Parathyroid adenoma (tissue), 2 donors: Measurements from ENCODE around the gene KLF2.

Source experiments
- H2AFZ ChIP-seq: fragments of 300-600 bp; sonication (generic); one replicate; pipeline ENCODE4 v1.7.0; 2017; ENCODE audit warnings: antibody characterized with exemption, mild to moderate bottlenecking
- H3K27ac ChIP-seq: fragments of 300-600 bp; sonication (generic); one replicate; pipeline ENCODE4 v1.7.0; 2017
- H3K27me3 ChIP-seq: fragments of 300-600 bp; sonication (generic); one replicate; pipeline ENCODE4 v1.7.0; 2017; ENCODE audit warnings: low read length; ENCODE audit not compliant: control insufficient read depth, insufficient read depth
- H3K36me3 ChIP-seq: fragments of 300-600 bp; sonication (generic); one replicate; pipeline ENCODE4 v1.7.0; 2017; ENCODE audit warnings: low read length; ENCODE audit not compliant: control insufficient read depth, insufficient read depth
- H3K4me1 ChIP-seq: fragments of 300-600 bp; sonication (generic); one replicate; pipeline ENCODE4 v1.7.0; 2017; ENCODE audit warnings: control low read depth
- H3K4me2 ChIP-seq: fragments of 300-600 bp; sonication (generic); one replicate; pipeline ENCODE4 v1.7.0; 2017; ENCODE audit warnings: low read length
- H3K4me3 ChIP-seq: fragments of 300-600 bp; sonication (generic); one replicate; pipeline ENCODE4 v1.7.0; 2017; ENCODE audit warnings: low read depth, low read length
- H3K79me2 ChIP-seq: fragments of 300-600 bp; sonication (generic); one replicate; pipeline ENCODE4 v1.7.0; 2017; ENCODE audit warnings: control low read depth
- H3K9ac ChIP-seq: fragments of 300-600 bp; sonication (generic); one replicate; pipeline ENCODE4 v1.7.0; 2017; ENCODE audit warnings: mild to moderate bottlenecking
- H3K9me3 ChIP-seq: fragments of 300-600 bp; sonication (generic); one replicate; pipeline ENCODE4 v1.7.0; 2017; ENCODE audit warnings: low read length; ENCODE audit not compliant: control insufficient read depth
- TF ChIP-seq, protein P1 (sequence below): fragments of 300-600 bp; sonication (generic); IDR thresholded peaks from one replicate; pipeline ENCODE4 v1.7.0; 2017; ENCODE audit warnings: antibody characterized with exemption, mild to moderate bottlenecking
- donor health status: primary hyperparathyroidism.

Gene KLF2

DNA sequence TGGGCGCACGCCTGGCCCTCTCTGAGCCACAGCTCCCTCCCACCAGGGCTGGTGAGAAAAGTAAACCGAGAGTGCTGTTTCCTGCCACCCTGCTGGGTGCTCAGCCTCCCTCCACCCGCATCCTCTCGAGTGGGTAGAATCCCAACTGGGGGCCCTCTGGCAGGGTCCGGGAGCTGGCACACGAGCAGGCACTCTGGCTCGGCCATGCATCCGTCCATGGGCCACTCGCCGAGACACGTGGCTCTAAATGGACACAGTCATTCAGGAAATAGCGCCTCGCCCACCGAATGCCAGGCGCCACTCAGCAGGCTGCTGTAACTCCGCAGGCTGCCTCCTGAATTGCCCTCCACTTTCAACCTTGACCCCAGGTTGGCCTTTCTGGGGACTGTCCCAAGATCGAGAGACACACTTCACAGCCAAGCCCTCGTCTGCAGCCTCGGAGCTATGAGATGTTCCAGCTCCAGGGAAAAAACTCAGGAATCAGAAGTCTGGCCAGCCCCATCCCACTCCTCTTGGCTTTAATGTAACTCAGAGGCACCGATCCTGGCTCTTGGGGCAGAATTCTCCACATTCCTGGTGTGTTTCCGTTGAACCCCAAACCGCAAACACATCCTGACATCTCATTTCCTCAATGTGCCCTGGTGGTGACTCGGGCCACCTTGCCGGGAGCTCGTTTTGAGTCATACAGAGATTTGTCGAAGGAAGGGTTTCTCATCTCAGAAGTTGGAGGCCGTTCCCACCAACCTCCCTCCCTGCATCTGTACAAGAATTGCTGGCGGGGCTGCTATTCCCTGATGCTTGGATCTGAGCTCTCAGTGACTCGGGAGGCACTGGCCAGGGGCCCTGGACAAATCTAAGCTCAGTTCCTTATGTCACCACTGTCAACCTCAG lies 14.1 kb downstream of the KLF2 start:
- Histone ChIP-seq H3K79me2 (no peaks in the 10 kb centered on the region), H2AFZ (no peak overlapping the region), H3K27ac (no peak overlapping the region), H3K4me1 (no peaks in the 10 kb centered on the region), H3K4me2 (no peak overlapping the region), H3K36me3 (no peaks in the 10 kb centered on the region), H3K27me3 (no peaks in the 10 kb centered on the region), H3K4me3 (no peak overlapping the region), H3K9ac (no peak overlapping the region), H3K9me3 (no peaks in the 10 kb centered on the region)
- TF ChIP-seq, protein P1, sequence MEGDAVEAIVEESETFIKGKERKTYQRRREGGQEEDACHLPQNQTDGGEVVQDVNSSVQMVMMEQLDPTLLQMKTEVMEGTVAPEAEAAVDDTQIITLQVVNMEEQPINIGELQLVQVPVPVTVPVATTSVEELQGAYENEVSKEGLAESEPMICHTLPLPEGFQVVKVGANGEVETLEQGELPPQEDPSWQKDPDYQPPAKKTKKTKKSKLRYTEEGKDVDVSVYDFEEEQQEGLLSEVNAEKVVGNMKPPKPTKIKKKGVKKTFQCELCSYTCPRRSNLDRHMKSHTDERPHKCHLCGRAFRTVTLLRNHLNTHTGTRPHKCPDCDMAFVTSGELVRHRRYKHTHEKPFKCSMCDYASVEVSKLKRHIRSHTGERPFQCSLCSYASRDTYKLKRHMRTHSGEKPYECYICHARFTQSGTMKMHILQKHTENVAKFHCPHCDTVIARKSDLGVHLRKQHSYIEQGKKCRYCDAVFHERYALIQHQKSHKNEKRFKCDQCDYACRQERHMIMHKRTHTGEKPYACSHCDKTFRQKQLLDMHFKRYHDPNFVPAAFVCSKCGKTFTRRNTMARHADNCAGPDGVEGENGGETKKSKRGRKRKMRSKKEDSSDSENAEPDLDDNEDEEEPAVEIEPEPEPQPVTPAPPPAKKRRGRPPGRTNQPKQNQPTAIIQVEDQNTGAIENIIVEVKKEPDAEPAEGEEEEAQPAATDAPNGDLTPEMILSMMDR: no peak

DNA sequence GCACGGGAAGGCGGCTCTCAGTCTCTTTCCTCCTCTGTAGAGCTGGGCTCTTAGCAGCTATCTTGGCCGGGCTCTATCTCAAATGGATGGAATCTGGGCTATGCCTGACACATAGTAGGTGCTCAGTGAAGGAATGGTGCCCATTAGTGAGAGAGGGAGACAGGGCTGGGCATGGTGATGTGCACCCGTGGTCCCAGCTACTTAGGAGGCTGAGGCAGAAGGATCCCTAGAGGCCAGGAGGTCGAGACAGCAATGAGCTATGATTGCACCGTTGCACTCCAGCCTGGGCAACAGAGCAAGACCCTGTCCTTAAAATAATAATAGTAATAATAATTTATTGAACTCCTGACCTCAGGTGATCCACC lies 14.7 kb downstream of the KLF2 start:
- no peak overlapping the region for H3K4me3 ChIP-seq
- H3K27ac ChIP-seq: no peak overlapping the region

DNA sequence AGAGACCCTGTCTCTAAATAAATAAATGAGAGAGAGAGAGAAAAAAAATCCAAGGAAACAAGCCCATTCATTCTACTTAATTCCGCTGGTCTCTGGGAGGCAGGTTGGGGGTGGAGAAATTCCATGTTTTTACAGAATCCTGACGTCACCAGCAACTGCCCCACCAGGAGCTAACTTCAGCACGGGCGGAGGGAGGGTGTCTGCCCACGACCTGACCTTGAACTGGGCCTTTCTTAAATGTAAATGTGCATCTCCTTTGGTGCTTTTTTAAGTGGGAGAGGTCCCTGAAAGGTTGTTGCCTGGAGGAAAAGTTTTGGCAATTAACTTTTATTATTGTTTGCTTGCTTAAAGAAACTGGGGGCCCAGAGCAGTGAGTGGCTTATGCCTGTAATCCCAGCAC lies 15.5 kb downstream of the KLF2 start:
- Histone ChIP-seq H3K27me3 (no peaks in the 10 kb centered on the region), H3K9me3 (no peaks in the 10 kb centered on the region), H3K4me1 (no peaks in the 10 kb centered on the region), H3K36me3 (no peaks in the 10 kb centered on the region), H3K4me3 (no peak overlapping the region), H3K4me2 (no peak overlapping the region), H3K27ac (no peak overlapping the region), H3K9ac (no peak overlapping the region), H3K79me2 (no peaks in the 10 kb centered on the region), H2AFZ (no peak overlapping the region)
- TF ChIP-seq, protein P1: no peak

More for the DNA sequence above, 14.7 kb downstream of the KLF2 start:
- H3K9me3 ChIP-seq: no peaks in the 10 kb centered on the region
- H3K36me3 ChIP-seq: no peaks in the 10 kb centered on the region
- TF ChIP-seq, protein P1: no peak
- no peak overlapping the region for H3K4me2 ChIP-seq
- H3K4me1 ChIP-seq: no peaks in the 10 kb centered on the region
- H3K27me3 ChIP-seq: no peaks in the 10 kb centered on the region
- H2AFZ ChIP-seq: no peak overlapping the region
- H3K79me2 ChIP-seq: no peaks in the 10 kb centered on the region
- H3K9ac ChIP-seq: no peak overlapping the region

DNA sequence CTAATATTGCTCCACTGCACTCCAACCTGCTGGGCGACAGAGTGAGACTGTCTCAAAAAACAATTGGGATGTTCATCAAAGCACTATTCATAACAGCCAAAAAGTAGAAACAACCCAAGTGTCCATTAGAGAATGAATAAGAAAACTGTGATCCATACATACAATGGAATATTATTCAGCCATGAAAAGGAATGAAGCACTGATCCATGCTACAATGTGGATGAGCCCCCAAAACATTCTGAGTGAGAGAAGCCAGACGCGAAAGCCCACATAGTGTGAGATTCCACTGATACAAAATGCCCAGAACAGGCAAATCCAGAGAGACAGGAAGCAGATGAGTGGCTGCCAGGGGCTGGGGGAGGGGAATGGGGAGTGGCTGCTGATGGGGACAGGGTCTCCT lies 16.0 kb downstream of the KLF2 start:
- H3K9me3 ChIP-seq: no peaks in the 10 kb centered on the region
- H3K4me3 ChIP-seq: no peak overlapping the region
- no peak overlapping the region for H3K27ac ChIP-seq
- no peaks in the 10 kb centered on the region for H3K4me1 ChIP-seq
- H3K36me3 ChIP-seq: no peaks in the 10 kb centered on the region
- no peak overlapping the region for H3K9ac ChIP-seq
- no peak overlapping the region for H2AFZ ChIP-seq
- H3K27me3 ChIP-seq: no peaks in the 10 kb centered on the region
- H3K4me2 ChIP-seq: no peak overlapping the region
- TF ChIP-seq, protein P1: no peak
- no peaks in the 10 kb centered on the region for H3K79me2 ChIP-seq
